GM12878 (cell line): ENCODE data around the gene HHAT. TPM values are rescaled to one million over a fixed set of nuclear protein-coding genes. Genes with fewer than 3 reads are reported as not detected.

ENCODE experiments used
- ATAC-seq: fragments of 200-7000 bp; cut with Tn5 transposase; 3 replicates; pipeline ENCODE4 v1.9.1; 2020; ENCODE audit warnings: mild to moderate bottlenecking, moderate library complexity
- BruUV-seq: library from RNA; stranded (reverse); fragments of 400-500 nt; replicated peaks from 2 replicates; lab custom pipeline; 2021; lab: Mats Ljungman, UMichigan
- CTCF ChIA-PET: fragments of 300-600 bp; sonication (Branson Sonifier 250); formaldehyde crosslinking; extraction: SDS; loops from one replicate; lab custom pipeline; 2021; ENCODE audit warnings: inconsistent platforms; lab: Yijun Ruan, JAX
- POLR2A ChIA-PET: fragments of 350-600 bp; formaldehyde crosslinking; extraction: SDS; loops from one replicate; lab custom pipeline; 2021; ENCODE audit warnings: inconsistent platforms; lab: Charles Lee
- RAD21 ChIA-PET: fragments of 300-600 bp; sonication (Branson Sonifier 250); formaldehyde crosslinking; loops from one replicate; lab custom pipeline; 2023; ENCODE audit warnings: antibody characterized with exemption; ENCODE audit not compliant: unreplicated experiment; lab: Charles Lee
- SMC1A ChIA-PET: fragments of 300-600 bp; sonication (Branson Sonifier 250); formaldehyde crosslinking; loops from one replicate; lab custom pipeline; 2023; ENCODE audit not compliant: unreplicated experiment, uncharacterized antibody; lab: Charles Lee
- DNase-seq: peaks from one replicate; pipeline ENCODE4 v3.0.0-alpha.2; 2011; ENCODE audit warnings: low read depth, low spot score
- FAIRE-seq: peaks from 3 replicates; lab custom pipeline; 2011; peaks lifted over from hg19 to GRCh38; lab: Jason Lieb, UNC
- H2AFZ ChIP-seq: 2 replicates; pipeline ENCODE4 v1.6.0; 2011; ENCODE audit warnings: low read depth, low read length, control low read depth; ENCODE audit not compliant: control insufficient read depth
- H3K27ac ChIP-seq: 2 replicates; pipeline ENCODE4 v1.5.1; 2011; ENCODE audit warnings: control low read depth; ENCODE audit not compliant: control insufficient read depth, insufficient read depth
- H3K27me3 ChIP-seq, 2 experiments: replicated peaks in 1 of 2; 2 replicates each; pipeline versions ENCODE4 v1.6.0 to v1.6.1; 2011; ENCODE audit warnings: low read length in 1 of 2; ENCODE audit not compliant: control insufficient read depth in 2 of 2, insufficient read depth in 2 of 2
- H3K36me3 ChIP-seq, 2 experiments: 2 replicates each; pipeline ENCODE4 v1.5.1; 2011; ENCODE audit warnings: low read length in 1 of 2; ENCODE audit not compliant: control insufficient read depth in 2 of 2, insufficient read depth in 2 of 2
- H3K4me1 ChIP-seq: 2 replicates; pipeline ENCODE4 v1.6.1; 2011; ENCODE audit warnings: mild to moderate bottlenecking, low read length, moderate library complexity, mixed read lengths; ENCODE audit not compliant: control insufficient read depth, insufficient read depth
- H3K4me2 ChIP-seq: 2 replicates; pipeline ENCODE4 v1.6.0; 2011; ENCODE audit warnings: control low read depth; ENCODE audit not compliant: control insufficient read depth, insufficient read depth
- H3K4me3 ChIP-seq: fragments of 200-600 bp; sonication (generic); 2 replicates; pipeline ENCODE4 v1.5.1; 2016
- H3K79me2 ChIP-seq: 2 replicates; pipeline ENCODE4 v1.6.0; 2011; ENCODE audit warnings: low read length; ENCODE audit not compliant: control insufficient read depth, insufficient read depth
- H3K9ac ChIP-seq: 2 replicates; pipeline ENCODE4 v1.8.0; 2011; ENCODE audit warnings: low read length, control low read depth, mixed read lengths; ENCODE audit not compliant: control insufficient read depth, insufficient read depth
- H3K9me3 ChIP-seq: replicated peaks from 3 replicates; pipeline ENCODE4 v1.5.1; 2011; ENCODE audit warnings: mild to moderate bottlenecking, low read length; ENCODE audit not compliant: control insufficient read depth, insufficient read depth
- H4K20me1 ChIP-seq: 2 replicates; pipeline ENCODE4 v1.6.0; 2011; ENCODE audit not compliant: control insufficient read depth, insufficient read depth
- ASH2L ChIP-seq: fragments of 300-600, 200-600 bp; sonication (generic); IDR thresholded peaks from 2 replicates; pipeline ENCODE4 v1.6.1; 2017; ENCODE audit warnings: low read depth, mild to moderate bottlenecking, borderline replicate concordance
- CUX1 ChIP-seq: IDR thresholded peaks from 2 replicates; pipeline ENCODE4 v1.6.1; 2012; ENCODE audit warnings: improper control_type of control experiment, low read depth, low read length; ENCODE audit not compliant: insufficient replicate concordance
- HDAC6 ChIP-seq: fragments of 200-600 bp; sonication (generic); IDR thresholded peaks from one replicate; pipeline ENCODE4 v1.8.0; 2017; ENCODE audit warnings: antibody characterized with exemption; ENCODE audit not compliant: unreplicated experiment
- KDM1A ChIP-seq: fragments of 200-600 bp; sonication (generic); IDR thresholded peaks from 2 replicates; pipeline ENCODE4 v1.6.1; 2016; ENCODE audit warnings: borderline replicate concordance
- MLLT1 ChIP-seq: fragments of 450-650 bp; IDR thresholded peaks from 2 replicates; pipeline ENCODE4 v1.6.1; 2016; ENCODE audit warnings: mild to moderate bottlenecking
- MYB ChIP-seq: fragments of 150-350 bp; IDR thresholded peaks from 2 replicates; pipeline ENCODE4 v1.6.1; 2014; ENCODE audit warnings: mild to moderate bottlenecking, low read depth, low read length, borderline replicate concordance
- NR2C1 ChIP-seq: fragments of 450-650 bp; IDR thresholded peaks from 2 replicates; pipeline ENCODE4 v1.6.1; 2017; ENCODE audit warnings: antibody characterized with exemption, mild to moderate bottlenecking, moderate library complexity
- NRF1 ChIP-seq: conservative IDR thresholded peaks from 2 replicates; pipeline ENCODE4 v1.6.1; 2011; ENCODE audit warnings: mild to moderate bottlenecking, low read depth, low read length, improper control_type of control experiment
- ZNF217 ChIP-seq: fragments of 450-650 bp; IDR thresholded peaks from 2 replicates; pipeline ENCODE4 v1.6.1; 2017; ENCODE audit warnings: antibody characterized with exemption, mild to moderate bottlenecking
- WGBS: methylation state at CpG from one replicate; pipeline ENCODE4 v1.1.6; 2016; ENCODE audit warnings: low lambda C conversion rate; ENCODE audit not compliant: insufficient replicate concordance, insufficient coverage; ENCODE audit errors: missing lambda C conversion rate; 5-methylcytosine and 5-hydroxymethylcytosine counted together
- in situ Hi-C: fragments of 300-500 bp; cut with MboI; formaldehyde crosslinking; loops from 9 replicates; pipeline ENCODE4 v1.14.3; 2018; ENCODE audit warnings: mixed read lengths
- intact Hi-C: fragments of 100-400 bp; cut with micrococcal nuclease; formaldehyde crosslinking; loops from one replicate; pipeline ENCODE4 v1.14.2; 2022; ENCODE audit not compliant: unreplicated experiment
- polyA plus RNA-seq, 11 experiments: library from polyadenylated mRNA; depleted of rRNA in 4 of 11; unstranded in 6 of 11; stranded (reverse) in 5 of 11; fragments of >200 nt; fragmentation: Nextera tagmentation in 4 of 11; fragmentation: Illumina TruSeq in 1 of 11; extraction: Ambion mirVana in 4 of 11; extraction: Trizol in 1 of 11; gene quantifications; 1 replicate in 1 of 11; 2 replicates in 10 of 11; pipeline versions ENCODE4 v1.2.1 to v1.2.3, GENCODE V29; 2011 to 2016; ENCODE audit warnings: inconsistent platforms in 2 of 11, missing spikeins in 2 of 11, low read depth in 1 of 11
- total RNA-seq, 4 experiments: library from RNA; depleted of rRNA in 3 of 4; stranded (reverse); fragments of >200 nt in 3 of 4; fragmentation: Illumina TruSeq in 1 of 4; extraction: Trizol in 1 of 4; gene quantifications; 2 replicates each; pipeline versions ENCODE4 v1.2.1 to v1.2.3, GENCODE V29; 2013 to 2021
- TF ChIP-seq, protein P1 (sequence below): IDR thresholded peaks from 2 replicates; pipeline ENCODE4 v1.6.1; 2011; ENCODE audit warnings: borderline replicate concordance, low read depth, mild to moderate bottlenecking, moderate library complexity, low read length; ENCODE audit not compliant: insufficient read depth, poor library complexity, severe bottlenecking

HHAT gene
- total and polyA plus RNA-seq, 10 of the 15 experiments (the other 5 are each of a cell fraction or from before 2014, with no cell fraction given), result 1.2 to 37.6 (median 2.6) TPM

DNA sequence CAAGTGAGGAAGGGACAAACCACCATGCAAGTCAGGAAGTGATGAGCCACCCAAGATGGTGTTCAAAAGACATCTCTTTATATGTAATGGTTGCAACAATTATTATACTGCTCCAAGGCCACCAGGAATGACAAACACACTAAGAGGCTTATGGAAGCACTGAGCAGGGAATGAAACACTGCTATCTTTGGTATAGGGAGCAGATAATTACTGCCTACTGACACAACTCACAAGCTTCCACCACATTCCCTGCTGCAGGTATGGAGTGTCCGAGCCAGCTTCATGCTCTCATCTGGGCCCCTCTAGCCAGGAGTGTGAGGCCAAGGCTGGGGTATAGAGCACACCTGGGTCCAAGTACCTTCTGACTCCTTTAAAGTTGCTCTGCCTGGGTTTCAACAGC, 371.4 kb downstream of the HHAT start:
- no peak overlapping the region for H3K9ac ChIP-seq
- H3K9me3 ChIP-seq, result no peaks in the 10 kb centered on the region
- H3K27me3 ChIP-seq, result no peaks in the 10 kb centered on the region
- no peak overlapping the region for H3K4me3 ChIP-seq
- BruUV-seq, result no TSS peak
- POLR2A ChIA-PET, result no interaction called here
- TF ChIP-seq MLLT1 (no peak), ASH2L (no peak), HDAC6 (no peak), NRF1 (no peak)
- H3K79me2 ChIP-seq, result no peaks in the 10 kb centered on the region
- RAD21 ChIA-PET, result no interaction called here
- H3K27ac ChIP-seq, result no peak overlapping the region
- CTCF ChIA-PET, result no interaction called here
- no peaks in the 10 kb centered on the region for H3K36me3 ChIP-seq
- no peaks in the 10 kb centered on the region for H4K20me1 ChIP-seq
- H2AFZ ChIP-seq, result no peak overlapping the region
- peaks cover 17% of the 10 kb centered on the region for H3K4me1 ChIP-seq
- ATAC-seq, result no peak
- FAIRE-seq, result no peak
- intact Hi-C loops, result no loop called here
- no peak for DNase-seq
- SMC1A ChIA-PET, result interaction anchor here (1.0 to 1.8 kb wide), 2 partner anchors 15 to 30 kb away, joined by 3 to 6 read pairs; no protein-coding TSS in a partner anchor
- H3K4me2 ChIP-seq, result no peak overlapping the region
- whole genome bisulfite sequencing, result 89% methylated on average over 1 of the region's 1 CpG
- in situ Hi-C loops, result no loop called here

DNA sequence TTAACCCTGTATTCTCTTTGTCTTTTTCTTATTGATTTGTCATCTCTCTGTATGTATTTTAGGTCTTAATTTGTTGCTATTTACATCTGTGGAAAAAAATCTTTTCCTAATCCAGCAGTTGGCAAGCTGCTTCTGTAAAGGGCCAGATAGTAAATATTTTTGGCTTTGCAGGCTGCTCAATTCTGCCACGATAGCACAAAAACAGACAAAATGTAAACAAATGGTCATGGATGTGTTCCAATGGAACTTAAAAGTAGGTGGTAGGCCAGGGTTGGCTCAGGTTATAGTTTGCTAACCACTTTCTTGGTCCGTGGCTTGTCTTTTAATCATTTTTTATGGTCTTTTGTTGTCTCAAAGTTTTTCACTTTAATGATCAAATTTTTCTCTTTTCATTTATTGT, 371.8 kb downstream of the HHAT start:
- H3K4me2 ChIP-seq, result no peak overlapping the region
- H3K36me3 ChIP-seq, result no peaks in the 10 kb centered on the region
- CTCF ChIA-PET, result no interaction called here
- no peaks in the 10 kb centered on the region for H4K20me1 ChIP-seq
- no peak overlapping the region for H3K27ac ChIP-seq
- POLR2A ChIA-PET, result no interaction called here
- H3K9me3 ChIP-seq, result no peaks in the 10 kb centered on the region
- peaks cover 17% of the 10 kb centered on the region for H3K4me1 ChIP-seq
- H3K9ac ChIP-seq, result no peak overlapping the region
- no TSS peak for BruUV-seq
- SMC1A ChIA-PET, result no interaction called here
- RAD21 ChIA-PET, result no interaction called here
- H2AFZ ChIP-seq, result no peak overlapping the region
- no peaks in the 10 kb centered on the region for H3K79me2 ChIP-seq
- H3K4me3 ChIP-seq, result no peak overlapping the region
- 25% methylated on average over 2 of the region's 2 CpGs for WGBS
- FAIRE-seq (no peak), ATAC-seq (no peak), DNase-seq (no peak)
- intact Hi-C loops, result no loop called here
- no peaks in the 10 kb centered on the region for H3K27me3 ChIP-seq
- in situ Hi-C loops, result no loop called here
- TF ChIP-seq NR2C1 (no peak), ZNF217 (no peak), KDM1A (no peak), CUX1 (no peak), MYB (no peak)
- TF ChIP-seq, protein P1, sequence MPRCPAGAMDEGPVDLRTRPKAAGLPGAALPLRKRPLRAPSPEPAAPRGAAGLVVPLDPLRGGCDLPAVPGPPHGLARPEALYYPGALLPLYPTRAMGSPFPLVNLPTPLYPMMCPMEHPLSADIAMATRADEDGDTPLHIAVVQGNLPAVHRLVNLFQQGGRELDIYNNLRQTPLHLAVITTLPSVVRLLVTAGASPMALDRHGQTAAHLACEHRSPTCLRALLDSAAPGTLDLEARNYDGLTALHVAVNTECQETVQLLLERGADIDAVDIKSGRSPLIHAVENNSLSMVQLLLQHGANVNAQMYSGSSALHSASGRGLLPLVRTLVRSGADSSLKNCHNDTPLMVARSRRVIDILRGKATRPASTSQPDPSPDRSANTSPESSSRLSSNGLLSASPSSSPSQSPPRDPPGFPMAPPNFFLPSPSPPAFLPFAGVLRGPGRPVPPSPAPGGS, result no peak
